ENCODE results near the gene HLA-DOA. TPM values are rescaled to one million over a fixed set of nuclear protein-coding genes. Genes with fewer than 3 reads are reported as not detected.
A peak's percentile ranks its signal among the peaks of the same experiment; 100 is the strongest.

HLA-DOA gene
- total RNA-seq, 1 donor: not detected

GRCh38 chr6:32989368-32989767, 20.0 kb downstream of the HLA-DOA start:
- no peak for DNase-seq (ENCODE audit: low read depth)
- no peak overlapping the region for H3K4me3 ChIP-seq (ENCODE audit: low read depth, low read length)
- no peak for TF ChIP-seq CTCF (IDR thresholded peaks at IDR 0.05; ENCODE audit: insufficient read depth, low read depth, low read length)

- DNase-seq (ENCODE audit: low read depth): peak; percentile 85
- no peak overlapping the region for H3K4me3 ChIP-seq (ENCODE audit: low read depth, low read length)
- TF ChIP-seq CTCF (IDR thresholded peaks at IDR 0.05; ENCODE audit: insufficient read depth, low read depth, low read length): peak; percentile 86
These were observed 24.6 kb downstream of the HLA-DOA start for GRCh38 chr6:32984622-32985389.

GRCh38 chr6:32983964-32984621, 25.3 kb downstream of the HLA-DOA start:
- DNase-seq (ENCODE audit: low read depth): no peak

GRCh38 chr6:32983493-32983848, 25.9 kb downstream of the HLA-DOA start:
- no peak for TF ChIP-seq CTCF (IDR thresholded peaks at IDR 0.05; ENCODE audit: insufficient read depth, low read depth, low read length)
- H3K4me3 ChIP-seq (ENCODE audit: low read depth, low read length): no peak overlapping the region
- DNase-seq (ENCODE audit: low read depth): no peak

More at GRCh38 chr6:32983964-32984621, 25.3 kb downstream of the HLA-DOA start:
- no peak overlapping the region for H3K4me3 ChIP-seq (ENCODE audit: low read depth, low read length)
- TF ChIP-seq CTCF (IDR thresholded peaks at IDR 0.05; ENCODE audit: insufficient read depth, low read depth, low read length): no peak

- DNase-seq (ENCODE audit: low read depth): no peak
- no peak overlapping the region for H3K4me3 ChIP-seq (ENCODE audit: low read depth, low read length)
- no peak for TF ChIP-seq CTCF (IDR thresholded peaks at IDR 0.05; ENCODE audit: insufficient read depth, low read depth, low read length)
These were observed 26.5 kb downstream of the HLA-DOA start for GRCh38 chr6:32982702-32983492.

GRCh38 chr6:32982084-32982701, 27.2 kb downstream of the HLA-DOA start:
- peak; percentile 50 for DNase-seq (ENCODE audit: low read depth)
- no peak for TF ChIP-seq CTCF (IDR thresholded peaks at IDR 0.05; ENCODE audit: insufficient read depth, low read depth, low read length)
- H3K4me3 ChIP-seq (ENCODE audit: low read depth, low read length): no peak overlapping the region
